HG02763 (cell line): Measurements from ENCODE around the gene CSNK2B.
"Not testable (repeated sequence)": the region's sequence is repeated elsewhere in the genome, so short reads cannot be mapped to it uniquely, and the experiment has no call there.

Experiments
- ATAC-seq: cut with Tn5 transposase; IDR thresholded peaks from one replicate; pipeline ENCODE4 v1.9.1; 2021; ENCODE audit warnings: mild to moderate bottlenecking, moderate library complexity; ENCODE audit not compliant: unreplicated experiment

Gene CSNK2B

GRCh38 chr6:31687860-31688693, 22.2 kb downstream of the CSNK2B start:
- no peak for ATAC-seq

GRCh38 chr6:31689249-31690110, 23.6 kb downstream of the CSNK2B start:
- ATAC-seq: no peak

GRCh38 chr6:31690231-31691077, 24.6 kb downstream of the CSNK2B start:
- ATAC-seq: no peak

GRCh38 chr6:31691078-31691463, 25.2 kb downstream of the CSNK2B start:
- ATAC-seq: no peak

- no peak for ATAC-seq
Measured at GRCh38 chr6:31691564-31692108, 25.8 kb downstream of the CSNK2B start.

- ATAC-seq: no peak
Measured at GRCh38 chr6:31692353-31692752, 26.5 kb downstream of the CSNK2B start.

- no peak for ATAC-seq
Measured at GRCh38 chr6:31692886-31693285, 27.0 kb downstream of the CSNK2B start.

- ATAC-seq: no peak
Measured at GRCh38 chr6:31693535-31693934, 27.7 kb downstream of the CSNK2B start.

- no peak for ATAC-seq
Measured at GRCh38 chr6:31697555-31697954, 31.7 kb downstream of the CSNK2B start.

GRCh38 chr6:31700740-31701401, 35.0 kb downstream of the CSNK2B start:
- ATAC-seq: no peak

- ATAC-seq: no peak
Measured at GRCh38 chr6:31701666-31702404, 36.0 kb downstream of the CSNK2B start.

- ATAC-seq: no peak
Measured at GRCh38 chr6:31702405-31702818, 36.5 kb downstream of the CSNK2B start.

- peak; percentile 83 for ATAC-seq
Measured at GRCh38 chr6:31702819-31703716, 37.2 kb downstream of the CSNK2B start, which contains the start of gene ABHD16A. Gene ABHD16A (minus strand): TSS chr6:31703324. CDS start chr6:31703281, 43 bp downstream.

- ATAC-seq: no peak
Measured at GRCh38 chr6:31705931-31706330, 40.1 kb downstream of the CSNK2B start.

GRCh38 chr6:31706599-31706998, 40.7 kb downstream of the CSNK2B start, which contains the start of gene LY6G6F:
Gene LY6G6F (plus strand): TSS chr6:31706866. CDS start chr6:31706907, 41 bp downstream.
- no peak for ATAC-seq

- no peak for ATAC-seq
Measured at GRCh38 chr6:31707701-31708100, 41.8 kb downstream of the CSNK2B start.

GRCh38 chr6:31708224-31708623, 42.3 kb downstream of the CSNK2B start:
- no peak for ATAC-seq

GRCh38 chr6:31709157-31709556, 43.3 kb downstream of the CSNK2B start:
- not testable (repeated sequence) for ATAC-seq
